Measurements from ENCODE around the gene POLR2E. TPM values are rescaled to one million over a fixed set of nuclear protein-coding genes. Genes with fewer than 3 reads are reported as not detected.

POLR2E gene
- total RNA-seq, 2 donors from 2014 or later = 24.9 to 78.1 TPM

GRCh38 chr19:1123381-1123780, 28.2 kb upstream of the POLR2E start:
- DNase-seq (no peak), ATAC-seq (no peak)
- no peaks in the 10 kb centered on the region for H3K4me1 ChIP-seq
- intact Hi-C loops (cut with DNase I) = no loop called here
- H3K27me3 ChIP-seq = no peaks in the 10 kb centered on the region
- WGBS, 2 donors = 94% methylated on average over 6 to 20 of the region's 20 CpGs
- H3K9me3 ChIP-seq = no peaks in the 10 kb centered on the region
- no peak overlapping the region for H3K27ac ChIP-seq
- H3K36me3 ChIP-seq (replicated peaks in 1 of 2; ENCODE audit: insufficient read depth in 1 of 2, low read depth in 2 of 2) = peaks cover 19 to 51% of the 10 kb centered on the region in 2 donors
- no peak overlapping the region for H3K4me3 ChIP-seq
- no peak for TF ChIP-seq POLR2A (IDR thresholded peaks at IDR 0.05)
- TF ChIP-seq, protein P1, sequence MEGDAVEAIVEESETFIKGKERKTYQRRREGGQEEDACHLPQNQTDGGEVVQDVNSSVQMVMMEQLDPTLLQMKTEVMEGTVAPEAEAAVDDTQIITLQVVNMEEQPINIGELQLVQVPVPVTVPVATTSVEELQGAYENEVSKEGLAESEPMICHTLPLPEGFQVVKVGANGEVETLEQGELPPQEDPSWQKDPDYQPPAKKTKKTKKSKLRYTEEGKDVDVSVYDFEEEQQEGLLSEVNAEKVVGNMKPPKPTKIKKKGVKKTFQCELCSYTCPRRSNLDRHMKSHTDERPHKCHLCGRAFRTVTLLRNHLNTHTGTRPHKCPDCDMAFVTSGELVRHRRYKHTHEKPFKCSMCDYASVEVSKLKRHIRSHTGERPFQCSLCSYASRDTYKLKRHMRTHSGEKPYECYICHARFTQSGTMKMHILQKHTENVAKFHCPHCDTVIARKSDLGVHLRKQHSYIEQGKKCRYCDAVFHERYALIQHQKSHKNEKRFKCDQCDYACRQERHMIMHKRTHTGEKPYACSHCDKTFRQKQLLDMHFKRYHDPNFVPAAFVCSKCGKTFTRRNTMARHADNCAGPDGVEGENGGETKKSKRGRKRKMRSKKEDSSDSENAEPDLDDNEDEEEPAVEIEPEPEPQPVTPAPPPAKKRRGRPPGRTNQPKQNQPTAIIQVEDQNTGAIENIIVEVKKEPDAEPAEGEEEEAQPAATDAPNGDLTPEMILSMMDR (IDR thresholded peaks at IDR 0.05) = no peak

DNA sequence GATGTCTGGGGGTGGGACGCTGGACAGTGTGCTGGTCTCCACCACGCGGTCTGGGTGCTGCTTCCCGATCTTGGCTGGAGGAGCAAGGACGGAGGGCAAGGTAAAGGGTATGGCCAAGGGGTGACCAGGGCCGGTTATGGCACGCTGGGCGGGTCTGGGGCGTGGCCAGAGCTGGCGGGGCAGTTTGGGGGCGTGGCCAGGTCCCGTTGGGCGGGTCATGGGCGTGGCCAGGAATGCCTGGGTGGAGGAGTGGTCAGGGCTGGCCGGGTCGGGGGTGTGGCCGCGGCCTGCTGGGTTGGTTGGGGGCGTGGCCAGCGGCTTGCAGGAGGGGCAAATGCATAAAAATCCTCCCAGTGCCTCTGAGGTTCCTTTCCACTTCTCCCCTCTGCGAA, 27.8 kb upstream of the POLR2E start:
- no peaks in the 10 kb centered on the region for H3K27me3 ChIP-seq
- intact Hi-C loops (cut with DNase I) = no loop called here
- H3K9me3 ChIP-seq = no peaks in the 10 kb centered on the region
- no peak overlapping the region for H3K27ac ChIP-seq
- H3K4me3 ChIP-seq = no peak overlapping the region
- DNase-seq (peak in 3 of 4 donors; percentile 49 to 55 (median 53)), ATAC-seq (peak; percentile 41)
- 68 to 83% methylated on average over 15 to 21 of the region's 21 CpGs for WGBS, 2 donors
- no peaks in the 10 kb centered on the region for H3K4me1 ChIP-seq
- no peak for TF ChIP-seq POLR2A (IDR thresholded peaks at IDR 0.05)
- TF ChIP-seq, protein P1 (IDR thresholded peaks at IDR 0.05) = no peak
- H3K36me3 ChIP-seq (replicated peaks in 1 of 2; ENCODE audit: insufficient read depth in 1 of 2, low read depth in 2 of 2) = peaks cover 21 to 51% of the 10 kb centered on the region in 2 donors

GRCh38 chr19:1122021-1122971, 27.1 kb upstream of the POLR2E start:
- no peak overlapping the region for H3K27ac ChIP-seq
- TF ChIP-seq, protein P1 (IDR thresholded peaks at IDR 0.05) = no peak
- no peak for TF ChIP-seq POLR2A (IDR thresholded peaks at IDR 0.05)
- 93 to 95% methylated on average over 44 to 51 of the region's 63 CpGs for WGBS, 2 donors
- ATAC-seq (no peak), DNase-seq (no peak)
- no peaks in the 10 kb centered on the region for H3K4me1 ChIP-seq
- peaks cover 19 to 55% of the 10 kb centered on the region in 2 donors for H3K36me3 ChIP-seq (replicated peaks in 1 of 2; ENCODE audit: insufficient read depth in 1 of 2, low read depth in 2 of 2)
- H3K9me3 ChIP-seq = no peaks in the 10 kb centered on the region
- intact Hi-C loops (cut with DNase I) = no loop called here
- no peaks in the 10 kb centered on the region for H3K27me3 ChIP-seq
- no peak overlapping the region for H3K4me3 ChIP-seq

DNA sequence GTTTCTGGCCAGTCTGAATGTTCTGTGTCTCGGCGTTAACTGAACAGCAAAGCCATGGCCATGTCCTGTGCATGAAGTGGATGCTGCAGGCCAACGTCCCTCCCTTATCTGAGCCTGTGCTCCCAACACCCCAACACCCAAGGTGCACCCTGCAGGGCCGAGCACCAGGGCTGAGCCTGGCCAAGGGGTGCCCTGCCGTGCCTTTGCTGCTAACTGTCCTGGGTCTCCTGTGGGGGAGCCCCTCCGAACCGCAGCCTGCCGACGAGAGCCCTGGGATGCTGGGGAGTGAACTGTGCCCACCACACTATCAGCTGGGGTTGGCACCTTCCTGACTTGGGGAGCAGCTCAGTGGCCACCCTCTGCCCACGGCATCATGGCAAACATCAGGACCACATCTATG, 26.2 kb upstream of the POLR2E start:
- no peak overlapping the region for H3K4me3 ChIP-seq
- TF ChIP-seq, protein P1 (IDR thresholded peaks at IDR 0.05) = no peak
- TF ChIP-seq POLR2A (IDR thresholded peaks at IDR 0.05) = no peak
- peaks cover 17 to 57% of the 10 kb centered on the region in 2 donors for H3K36me3 ChIP-seq (replicated peaks in 1 of 2; ENCODE audit: insufficient read depth in 1 of 2, low read depth in 2 of 2)
- ATAC-seq (no peak), DNase-seq (no peak)
- H3K27me3 ChIP-seq = no peaks in the 10 kb centered on the region
- no peak overlapping the region for H3K27ac ChIP-seq
- no peaks in the 10 kb centered on the region for H3K9me3 ChIP-seq
- no peaks in the 10 kb centered on the region for H3K4me1 ChIP-seq
- intact Hi-C loops (cut with DNase I) = no loop called here
- WGBS, 2 donors = 89 to 93% methylated on average over 3 to 9 of the region's 10 CpGs

Measured in body of pancreas (tissue), 4 donors.